Tibial nerve (tissue), 4 donors: ENCODE data around the gene BMP8A.

Experiments used
- EP300 ChIP-seq, 2 donors: sonication (generic); formaldehyde crosslinking; IDR thresholded peaks; one replicate each; pipeline ENCODE4 v1.6.1; 2017; ENCODE audit warnings: antibody characterized with exemption in 2 of 2, mild to moderate bottlenecking in 1 of 2
- TF ChIP-seq, protein P1 (sequence below), 5 experiments: fragments of 200-600 bp in 3 of 5; fragments of 450-650 bp in 2 of 5; sonication (generic) in 3 of 5; IDR thresholded peaks; one replicate each; pipeline ENCODE4 v1.5.1; 2016 to 2019; ENCODE audit warnings: antibody characterized with exemption in 5 of 5, mild to moderate bottlenecking in 3 of 5, moderate library complexity in 2 of 5

DNA sequence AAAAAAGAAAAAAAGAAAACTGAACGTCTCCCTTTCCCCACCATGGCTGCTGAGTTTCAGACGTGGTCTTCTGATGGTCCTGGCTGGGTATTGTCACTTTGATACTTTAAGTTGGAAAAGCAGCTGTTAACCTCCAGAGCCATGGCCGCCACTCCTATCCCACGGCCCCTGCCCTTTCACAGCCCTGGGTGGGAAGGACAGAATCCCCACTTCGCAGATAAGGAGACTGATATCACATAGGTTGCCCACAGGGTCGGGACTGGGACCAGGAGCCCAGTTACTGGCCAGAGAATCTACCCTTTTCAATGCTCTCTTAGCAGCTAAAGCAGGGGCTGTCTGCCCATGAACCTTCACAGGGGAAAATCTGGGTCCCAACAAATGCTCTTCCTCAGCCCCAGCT lies 16.8 kb downstream of the BMP8A start:
- TF ChIP-seq EP300 (IDR thresholded peaks at IDR 0.05): no peak
- TF ChIP-seq, protein P1, sequence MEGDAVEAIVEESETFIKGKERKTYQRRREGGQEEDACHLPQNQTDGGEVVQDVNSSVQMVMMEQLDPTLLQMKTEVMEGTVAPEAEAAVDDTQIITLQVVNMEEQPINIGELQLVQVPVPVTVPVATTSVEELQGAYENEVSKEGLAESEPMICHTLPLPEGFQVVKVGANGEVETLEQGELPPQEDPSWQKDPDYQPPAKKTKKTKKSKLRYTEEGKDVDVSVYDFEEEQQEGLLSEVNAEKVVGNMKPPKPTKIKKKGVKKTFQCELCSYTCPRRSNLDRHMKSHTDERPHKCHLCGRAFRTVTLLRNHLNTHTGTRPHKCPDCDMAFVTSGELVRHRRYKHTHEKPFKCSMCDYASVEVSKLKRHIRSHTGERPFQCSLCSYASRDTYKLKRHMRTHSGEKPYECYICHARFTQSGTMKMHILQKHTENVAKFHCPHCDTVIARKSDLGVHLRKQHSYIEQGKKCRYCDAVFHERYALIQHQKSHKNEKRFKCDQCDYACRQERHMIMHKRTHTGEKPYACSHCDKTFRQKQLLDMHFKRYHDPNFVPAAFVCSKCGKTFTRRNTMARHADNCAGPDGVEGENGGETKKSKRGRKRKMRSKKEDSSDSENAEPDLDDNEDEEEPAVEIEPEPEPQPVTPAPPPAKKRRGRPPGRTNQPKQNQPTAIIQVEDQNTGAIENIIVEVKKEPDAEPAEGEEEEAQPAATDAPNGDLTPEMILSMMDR (IDR thresholded peaks at IDR 0.05): no peak
